Activated CD4-positive, alpha-beta T cell treated with anti-CD3 and anti-CD28 coated beads, Interleukin-10, Interleukin-2, amounts not matched to agents 100 ng/mL and 50 ng/mL, durations not matched to agents 16 hours and 8 hours (primary cell): ENCODE data around the gene CBFA2T3.
"Not testable (repeated sequence)": the region's sequence is repeated elsewhere in the genome, so short reads cannot be mapped to it uniquely, and the experiment has no call there.

Experiments
- DNase-seq: peaks from one replicate; pipeline ENCODE4 v3.0.0-alpha.2; 2020

Gene CBFA2T3

GRCh38 chr16:88904676-88905365 lies 72.2 kb downstream of the CBFA2T3 start:
- no peak for DNase-seq

DNA sequence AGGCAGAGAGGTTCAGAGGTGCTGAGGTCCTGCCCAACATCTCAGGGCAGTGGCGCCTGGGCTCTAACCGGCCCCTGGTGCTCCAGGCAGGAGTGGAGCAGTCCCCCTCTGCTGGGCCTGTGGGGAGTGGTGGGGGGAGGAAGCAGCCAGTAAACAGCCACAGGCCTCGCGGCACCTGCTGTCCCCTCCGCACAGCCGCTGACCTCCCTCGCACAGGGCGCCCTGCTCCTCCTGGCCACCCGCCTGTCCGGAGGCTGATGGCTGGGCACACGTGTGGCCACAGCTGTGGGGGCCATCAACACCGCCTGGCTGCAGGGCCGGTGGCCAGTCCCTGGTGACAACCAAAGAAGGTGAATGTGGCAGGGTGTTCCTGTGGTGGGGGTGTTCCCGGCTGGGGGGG lies 73.7 kb downstream of the CBFA2T3 start:
- DNase-seq = no peak

GRCh38 chr16:88902744-88903143 lies 74.3 kb downstream of the CBFA2T3 start:
- no peak for DNase-seq

- no peak for DNase-seq
These were observed 75.2 kb downstream of the CBFA2T3 start for GRCh38 chr16:88901718-88902337.

DNA sequence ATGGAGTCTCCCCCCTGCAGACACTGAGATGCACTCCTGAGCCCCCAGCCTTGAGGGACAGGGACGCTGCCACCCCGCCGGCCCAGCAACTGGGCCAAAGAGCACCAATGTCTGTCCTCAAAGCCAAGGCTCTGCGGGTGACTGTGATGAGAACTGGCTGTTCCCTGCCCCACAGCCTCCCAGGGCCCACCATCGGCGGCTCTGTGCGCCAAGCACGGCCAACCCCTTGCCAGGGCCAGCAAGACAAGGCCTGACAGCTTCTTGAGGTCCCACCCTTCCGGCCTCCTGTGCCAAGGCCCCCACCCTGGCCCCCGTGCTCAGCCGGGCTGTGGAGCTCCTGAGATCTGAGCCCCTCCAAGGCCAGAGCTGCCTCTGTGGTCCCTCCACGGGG lies 76.3 kb downstream of the CBFA2T3 start:
- no peak for DNase-seq

DNA sequence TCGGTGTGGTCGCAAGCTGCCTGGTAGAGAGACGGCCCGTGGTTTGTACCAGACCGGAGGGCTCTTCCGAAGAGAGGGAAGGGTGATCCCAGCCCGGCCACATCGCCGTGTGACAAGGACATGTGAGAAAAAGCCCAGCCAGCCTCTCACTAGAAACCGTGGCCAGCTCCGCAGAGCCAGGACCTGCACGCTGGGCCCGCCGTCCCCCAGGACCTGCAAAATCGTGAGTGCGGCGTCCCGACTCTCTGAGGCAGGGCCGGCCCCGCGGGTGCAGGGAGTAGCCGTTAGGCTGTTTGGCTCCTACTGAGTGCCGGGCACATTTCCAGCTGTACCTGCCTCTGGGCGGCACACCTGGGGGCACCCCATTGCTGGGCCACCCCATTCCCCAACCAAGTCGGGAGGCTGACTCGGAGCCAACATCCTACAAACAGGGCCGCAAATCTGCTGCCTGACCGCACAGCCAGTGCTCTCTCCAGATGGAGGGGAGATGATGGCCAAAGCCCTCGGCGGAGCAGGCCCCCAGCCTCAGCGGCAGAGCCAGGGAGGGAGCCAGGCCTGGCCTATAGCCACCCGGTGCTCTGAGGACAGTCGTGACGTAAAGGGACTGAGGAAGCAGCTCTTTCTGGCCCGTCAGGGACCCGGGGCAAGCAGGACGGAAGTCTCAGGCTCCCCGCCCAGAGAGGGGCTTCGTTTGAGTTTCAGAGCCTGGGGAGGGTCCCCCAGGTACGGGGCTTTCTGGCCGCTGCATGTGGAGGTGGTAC lies 76.9 kb downstream of the CBFA2T3 start:
- DNase-seq = no peak

DNA sequence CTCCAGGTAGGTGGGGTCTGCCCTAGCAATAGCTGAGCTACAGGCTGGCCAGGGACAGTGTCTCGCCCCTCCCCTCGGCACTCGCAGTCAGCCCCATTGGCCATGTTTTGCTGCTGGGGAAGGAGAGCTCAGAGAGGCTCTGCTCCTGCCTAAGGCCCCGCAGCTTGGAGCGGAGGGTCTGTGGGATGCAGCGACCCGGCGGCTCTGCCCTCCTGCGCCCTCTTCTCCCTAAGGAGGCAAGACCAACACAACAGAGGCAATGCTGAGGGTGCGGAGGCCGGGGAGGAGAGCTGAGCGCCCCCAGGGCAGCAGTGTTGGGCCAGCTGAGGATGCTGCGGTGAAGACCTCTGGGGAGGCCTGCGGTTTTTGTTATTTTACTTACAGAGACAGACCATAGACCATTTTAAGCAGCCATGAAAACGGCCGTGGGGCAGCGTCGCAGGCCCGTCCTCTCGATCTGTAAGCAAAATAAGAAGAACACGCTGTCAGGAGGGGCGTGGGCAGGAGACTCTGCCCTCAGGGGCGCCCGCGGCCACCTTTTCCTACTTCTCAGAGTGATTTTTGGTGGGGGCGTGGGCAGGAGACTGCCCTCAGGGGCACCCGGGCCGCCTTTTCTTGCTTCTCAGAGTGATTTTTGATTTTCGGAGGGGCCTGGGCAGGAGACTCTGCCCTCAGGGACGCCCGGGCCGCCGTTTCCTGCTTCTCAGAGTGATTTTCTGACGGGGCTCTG lies 79.1 kb downstream of the CBFA2T3 start:
- DNase-seq = no peak

DNA sequence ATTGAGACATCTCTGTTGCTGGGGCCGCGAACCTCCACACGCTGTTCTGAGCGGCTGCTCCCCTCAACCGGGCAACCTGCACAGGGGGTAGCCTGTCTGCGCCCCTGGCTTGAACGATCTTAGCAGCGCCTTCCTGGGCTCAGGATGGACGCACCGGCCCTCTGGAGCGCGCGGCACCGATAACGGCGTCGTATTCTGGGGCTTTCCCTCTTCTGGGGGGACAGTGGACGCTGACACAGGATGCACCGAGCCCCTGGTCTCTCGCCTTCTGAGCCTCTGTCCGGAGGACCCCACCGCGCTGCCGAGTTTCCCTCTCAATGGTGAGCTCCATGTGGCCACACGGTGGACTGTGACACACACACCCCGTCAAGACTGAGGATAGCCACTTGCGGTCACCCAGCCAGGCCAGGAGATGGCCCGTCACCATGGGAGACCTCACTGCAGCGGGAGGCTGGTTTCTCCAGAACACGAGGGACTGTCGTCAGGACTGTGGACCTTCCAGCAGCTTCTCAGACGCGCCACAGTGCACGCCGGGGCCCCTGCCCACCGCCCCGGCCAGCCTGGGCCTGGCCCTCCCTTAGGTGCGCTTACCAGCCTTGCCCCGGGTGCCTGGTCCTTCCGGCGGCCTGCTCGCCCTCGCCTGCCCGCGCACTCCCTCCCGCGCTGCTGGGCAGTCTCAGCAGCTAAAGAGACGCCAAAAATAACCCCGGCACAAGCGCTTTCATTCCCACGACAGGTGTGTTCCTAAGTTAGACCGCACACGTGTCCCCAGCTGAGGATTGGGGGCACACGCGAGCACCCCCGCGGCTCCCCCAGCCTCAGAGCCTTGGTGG lies 80.6 kb downstream of the CBFA2T3 start:
- DNase-seq = no peak

DNA sequence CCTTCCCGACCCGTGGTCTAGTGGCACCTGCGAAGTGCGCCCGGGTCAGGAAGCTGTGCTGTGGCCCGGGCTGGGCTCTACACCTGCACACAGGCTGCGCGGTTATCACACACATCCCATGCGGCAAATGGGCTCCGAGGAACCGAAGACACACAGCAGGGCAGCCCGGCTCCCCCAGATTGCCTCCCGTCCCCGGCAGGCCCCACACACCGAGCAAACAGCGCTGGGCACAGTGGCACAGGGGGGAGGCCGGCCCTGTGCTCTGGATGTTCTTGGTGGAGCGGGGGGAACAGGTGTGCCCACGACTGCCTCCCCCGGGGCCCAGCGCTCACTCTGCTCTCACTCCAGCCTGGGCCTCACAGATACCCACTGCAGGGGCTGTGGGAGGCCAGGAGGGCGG lies 81.7 kb downstream of the CBFA2T3 start:
- no peak for DNase-seq

GRCh38 chr16:88894681-88895300 lies 82.2 kb downstream of the CBFA2T3 start:
- no peak for DNase-seq

DNA sequence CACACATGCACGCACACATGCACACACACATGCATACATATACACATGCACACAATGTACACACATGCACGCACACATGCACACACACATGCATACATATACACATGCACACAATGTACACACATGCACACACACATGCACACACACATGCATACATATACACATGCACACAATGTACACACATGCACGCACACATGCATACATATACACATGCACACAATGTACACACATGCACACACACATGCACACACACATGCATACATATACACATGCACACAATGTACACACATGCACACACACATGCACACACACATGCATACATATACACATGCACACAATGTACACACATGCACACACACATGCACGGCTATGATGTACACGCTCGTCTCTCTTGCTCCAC lies 82.7 kb downstream of the CBFA2T3 start:
- not testable (repeated sequence) for DNase-seq

DNA sequence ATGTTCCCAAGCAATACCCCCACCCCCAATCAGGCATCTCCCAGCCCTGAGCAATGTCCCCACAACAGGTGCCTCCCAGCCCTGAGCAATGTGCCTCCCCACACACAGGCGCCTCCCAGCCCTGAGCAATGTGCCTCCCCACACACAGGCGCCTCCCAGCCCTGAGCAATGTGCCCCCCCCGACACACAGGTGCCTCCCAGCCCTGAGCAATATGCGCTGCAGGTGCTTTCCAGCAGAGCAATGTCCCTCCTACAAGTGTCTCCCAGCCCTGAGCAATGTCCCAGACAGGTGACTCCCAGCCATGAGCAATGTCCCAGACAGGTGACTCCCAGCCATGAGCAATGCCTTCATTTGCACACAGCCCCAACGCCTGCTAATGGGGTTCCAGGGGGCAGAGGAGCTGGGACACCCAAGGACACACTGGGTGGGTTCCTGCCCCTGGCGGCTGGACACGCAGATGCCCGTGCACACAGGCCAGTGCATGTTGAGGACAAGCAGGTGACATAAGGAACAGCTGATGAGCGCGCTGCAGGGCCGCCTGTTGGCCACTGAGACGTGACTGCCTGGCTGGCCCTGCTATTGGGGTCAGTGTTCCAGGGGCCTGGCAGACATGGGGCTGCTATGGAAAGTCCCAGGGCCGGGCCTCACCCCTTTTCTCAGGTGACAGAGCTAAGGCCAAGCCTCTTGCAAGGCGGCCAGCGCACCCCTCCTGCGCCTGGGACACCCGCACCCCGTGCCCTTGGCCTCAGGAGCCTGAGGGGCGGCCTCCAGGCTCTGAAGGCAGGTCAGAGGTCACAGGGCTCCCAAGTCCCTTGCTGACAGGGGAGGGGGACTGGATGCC lies 83.7 kb downstream of the CBFA2T3 start:
- no peak for DNase-seq

GRCh38 chr16:88892065-88892464 lies 84.9 kb downstream of the CBFA2T3 start:
- DNase-seq = no peak

DNA sequence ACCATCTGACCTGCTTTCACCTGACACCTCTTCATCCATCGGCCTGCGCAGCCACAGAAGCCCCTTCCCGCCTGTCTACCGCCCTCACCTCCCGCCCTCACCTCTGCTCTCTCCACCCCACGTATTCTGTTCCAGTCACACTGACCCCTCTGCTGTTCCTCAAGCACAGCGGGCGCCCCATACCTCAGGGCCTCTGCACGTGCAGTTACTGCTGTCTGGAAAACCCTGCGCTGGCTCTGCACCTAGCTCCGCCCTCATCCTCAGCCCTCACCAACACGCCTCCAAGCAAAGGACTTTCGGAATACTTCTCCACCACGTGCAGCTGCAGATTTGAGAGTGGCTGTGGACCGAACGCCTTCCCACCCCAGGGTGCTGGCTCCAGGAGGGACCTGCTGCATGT lies 85.9 kb downstream of the CBFA2T3 start:
- no peak for DNase-seq

- not testable (repeated sequence) for DNase-seq
These were observed 87.2 kb downstream of the CBFA2T3 start for GRCh38 chr16:88889702-88890352.

DNA sequence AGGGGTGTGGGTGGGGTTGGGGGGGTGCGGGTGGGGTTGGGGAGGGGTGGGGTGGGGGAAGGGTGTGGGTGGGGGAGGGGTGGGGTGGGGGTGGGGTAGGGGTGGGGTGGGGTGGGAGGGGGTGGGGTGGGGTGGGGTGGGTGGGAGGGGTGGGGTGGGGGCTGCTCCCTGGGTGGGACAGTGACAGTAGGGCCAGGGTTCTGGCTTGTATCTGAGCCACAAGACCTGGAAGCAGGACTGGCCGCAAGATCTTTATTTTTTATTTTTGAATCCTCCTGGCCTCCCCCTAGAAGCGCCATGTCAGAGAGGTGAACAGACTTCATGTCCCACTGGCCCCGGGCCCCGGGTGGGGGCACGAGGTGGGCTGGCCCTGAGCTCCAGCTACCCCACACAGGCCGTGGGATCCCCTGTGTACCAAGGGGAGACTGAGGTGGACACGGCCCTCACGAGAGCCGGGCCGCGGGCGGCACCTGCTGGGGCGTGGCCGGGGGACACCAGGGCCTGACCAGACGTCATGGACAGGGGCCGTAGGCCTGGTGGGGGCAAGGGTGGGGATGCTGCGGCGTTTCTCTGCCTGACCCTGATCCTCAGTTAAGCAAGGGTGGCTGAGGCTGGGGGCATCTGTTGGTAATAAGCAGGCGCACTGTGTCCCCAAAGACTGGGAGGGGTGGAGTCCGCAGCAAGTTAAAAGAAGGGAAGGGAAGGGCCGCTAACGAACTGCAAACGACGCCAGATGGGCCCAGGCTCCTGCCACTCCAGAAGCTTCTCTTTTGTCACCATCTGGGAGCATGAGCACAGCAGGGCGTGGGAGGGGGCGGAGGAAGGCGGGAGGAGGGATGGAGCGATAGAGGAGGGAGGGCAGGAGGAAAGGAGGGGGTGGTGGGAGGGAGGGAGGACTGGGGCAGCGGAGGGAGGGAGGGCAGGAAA lies 88.3 kb downstream of the CBFA2T3 start:
- DNase-seq = no peak

GRCh38 chr16:88888057-88888456 lies 89.0 kb downstream of the CBFA2T3 start:
- no peak for DNase-seq

DNA sequence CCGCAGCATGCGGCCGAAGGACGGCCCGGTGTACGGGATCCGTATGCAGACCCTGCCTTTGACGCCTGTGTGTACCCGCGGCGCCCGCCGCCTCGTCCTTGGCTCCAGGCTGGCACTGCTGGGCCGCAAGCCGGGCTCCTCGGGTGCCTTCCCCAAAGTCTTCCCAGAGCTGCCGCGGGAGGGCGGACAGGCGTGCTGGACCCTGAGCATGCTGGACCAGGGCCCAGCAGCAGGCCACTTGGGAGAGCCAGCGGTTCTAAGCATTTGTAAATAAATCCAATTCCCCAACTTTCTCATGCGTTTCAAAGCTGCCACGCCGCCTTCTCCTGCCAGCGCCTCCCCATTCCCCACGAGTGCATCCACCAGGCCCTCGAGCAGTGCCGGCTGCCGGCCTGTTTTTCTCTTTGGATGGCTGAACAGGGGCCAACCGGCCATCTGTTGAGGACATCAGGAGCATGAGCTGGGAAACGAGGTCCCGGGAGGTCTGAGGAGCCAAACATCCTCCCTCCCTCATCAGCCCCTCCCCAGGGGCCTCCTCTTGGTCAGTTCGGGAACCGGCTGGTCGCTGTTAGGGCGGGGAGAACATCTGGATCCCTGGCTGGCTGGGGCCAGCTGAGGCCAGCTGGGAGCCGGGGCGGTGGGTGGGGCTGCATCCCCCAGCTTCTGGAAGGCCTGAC lies 90.0 kb downstream of the CBFA2T3 start:
- DNase-seq = no peak

- DNase-seq = no peak
These were observed 90.6 kb downstream of the CBFA2T3 start for GRCh38 chr16:88886420-88886844.
